Measurements from ENCODE around the gene EIF5. TPM values are rescaled to one million over a fixed set of nuclear protein-coding genes. Genes with fewer than 3 reads are reported as not detected.

EIF5 gene
- total RNA-seq, 1 experiment from 2014 or later = 299 TPM

- DNase-seq (ENCODE audit: low spot score) = no peak
- in situ Hi-C loops (cut with HindIII; ENCODE audit: low sequenced_read_pairs) = no loop called here
Measured at GRCh38 chr14:103308717-103309616, 25.1 kb upstream of the EIF5 start.

GRCh38 chr14:103310576-103311095 is 23.4 kb upstream of the EIF5 start:
- in situ Hi-C loops (cut with HindIII; ENCODE audit: low sequenced_read_pairs) = no loop called here
- no peak for DNase-seq (ENCODE audit: low spot score)

GRCh38 chr14:103311171-103311997 is 22.7 kb upstream of the EIF5 start:
- peak; percentile 21 for DNase-seq (ENCODE audit: low spot score)
- in situ Hi-C loops (cut with HindIII; ENCODE audit: low sequenced_read_pairs) = no loop called here

GRCh38 chr14:103312006-103312635 is 21.9 kb upstream of the EIF5 start:
- in situ Hi-C loops (cut with HindIII; ENCODE audit: low sequenced_read_pairs) = no loop called here
- DNase-seq (ENCODE audit: low spot score) = no peak

- in situ Hi-C loops (cut with HindIII; ENCODE audit: low sequenced_read_pairs) = no loop called here
- no peak for DNase-seq (ENCODE audit: low spot score)
Measured at GRCh38 chr14:103313704-103314103, 20.3 kb upstream of the EIF5 start.

GRCh38 chr14:103314496-103315277 is 19.4 kb upstream of the EIF5 start:
- in situ Hi-C loops (cut with HindIII; ENCODE audit: low sequenced_read_pairs) = no loop called here
- no peak for DNase-seq (ENCODE audit: low spot score)

- no peak for DNase-seq (ENCODE audit: low spot score)
- in situ Hi-C loops (cut with HindIII; ENCODE audit: low sequenced_read_pairs) = no loop called here
Measured at GRCh38 chr14:103315351-103315911, 18.6 kb upstream of the EIF5 start.

- in situ Hi-C loops (cut with HindIII; ENCODE audit: low sequenced_read_pairs) = no loop called here
- DNase-seq (ENCODE audit: low spot score) = no peak
Measured at GRCh38 chr14:103315941-103316340, 18.1 kb upstream of the EIF5 start.

GRCh38 chr14:103316721-103317121 is 17.3 kb upstream of the EIF5 start:
- in situ Hi-C loops (cut with HindIII; ENCODE audit: low sequenced_read_pairs) = no loop called here
- no peak for DNase-seq (ENCODE audit: low spot score)

- in situ Hi-C loops (cut with HindIII; ENCODE audit: low sequenced_read_pairs) = no loop called here
- no peak for DNase-seq (ENCODE audit: low spot score)
Measured at GRCh38 chr14:103317251-103317650, 16.8 kb upstream of the EIF5 start.

GRCh38 chr14:103317976-103318580 is 16.0 kb upstream of the EIF5 start:
- in situ Hi-C loops (cut with HindIII; ENCODE audit: low sequenced_read_pairs) = no loop called here
- no peak for DNase-seq (ENCODE audit: low spot score)

GRCh38 chr14:103318750-103319419 is 15.2 kb upstream of the EIF5 start:
- in situ Hi-C loops (cut with HindIII; ENCODE audit: low sequenced_read_pairs) = no loop called here
- no peak for DNase-seq (ENCODE audit: low spot score)

GRCh38 chr14:103319422-103319821 is 14.6 kb upstream of the EIF5 start:
- in situ Hi-C loops (cut with HindIII; ENCODE audit: low sequenced_read_pairs) = no loop called here
- DNase-seq (ENCODE audit: low spot score) = no peak

- DNase-seq (ENCODE audit: low spot score) = no peak
- in situ Hi-C loops (cut with HindIII; ENCODE audit: low sequenced_read_pairs) = no loop called here
Measured at GRCh38 chr14:103326078-103326477, 8.0 kb upstream of the EIF5 start.

- in situ Hi-C loops (cut with HindIII; ENCODE audit: low sequenced_read_pairs) = no loop called here
- DNase-seq (ENCODE audit: low spot score) = no peak
Measured at GRCh38 chr14:103328941-103329340, 5.1 kb upstream of the EIF5 start.

GRCh38 chr14:103329401-103330347 is 4.4 kb upstream of the EIF5 start:
- in situ Hi-C loops (cut with HindIII; ENCODE audit: low sequenced_read_pairs) = no loop called here
- DNase-seq (ENCODE audit: low spot score) = no peak

- DNase-seq (ENCODE audit: low spot score) = no peak
- in situ Hi-C loops (cut with HindIII; ENCODE audit: low sequenced_read_pairs) = no loop called here
Measured at GRCh38 chr14:103330536-103330935, 3.5 kb upstream of the EIF5 start.

Measured in G401 (cell line).